SHP77 treated with DMSO at 0.1 percent for 48 hours (cell line): ENCODE measurements around the gene GNGT1.
"Not testable (repeated sequence)": the region's sequence is repeated elsewhere in the genome, so short reads cannot be mapped to it uniquely, and the experiment has no call there.

Source experiments
- DNase-seq: peaks from one replicate; lab custom pipeline; 2025; lab: John Stamatoyannopoulos, UW

GNGT1 gene

GRCh38 chr7:93910076-93910994, 4.0 kb downstream of the GNGT1 start:
- DNase-seq, result no peak

- DNase-seq, result not testable (repeated sequence)
Observed at GRCh38 chr7:93911242-93911641, 4.9 kb downstream of the GNGT1 start.

GRCh38 chr7:93911661-93912060, 5.3 kb downstream of the GNGT1 start:
- not testable (repeated sequence) for DNase-seq

GRCh38 chr7:93913197-93913596, 6.8 kb downstream of the GNGT1 start:
- DNase-seq, result no peak

- DNase-seq, result no peak
Observed at GRCh38 chr7:93914581-93915066, 8.3 kb downstream of the GNGT1 start.

- DNase-seq, result not testable (repeated sequence)
Observed at GRCh38 chr7:93915206-93915842, 9.0 kb downstream of the GNGT1 start.

GRCh38 chr7:93915888-93916287, 9.5 kb downstream of the GNGT1 start:
- not testable (repeated sequence) for DNase-seq

GRCh38 chr7:93916315-93916714, 9.9 kb downstream of the GNGT1 start:
- not testable (repeated sequence) for DNase-seq

GRCh38 chr7:93920496-93921182, 14.3 kb downstream of the GNGT1 start:
- DNase-seq, result no peak

GRCh38 chr7:93921186-93921585, 14.8 kb downstream of the GNGT1 start:
- no peak for DNase-seq

- no peak for DNase-seq
Observed at GRCh38 chr7:93921607-93922566, 15.5 kb downstream of the GNGT1 start, which contains the start of gene GNG11. GNG11 (plus strand) TSS chr7:93921735; CDS start chr7:93922138, 403 bp downstream.

GRCh38 chr7:93923296-93923695, 16.9 kb downstream of the GNGT1 start:
- DNase-seq, result no peak

- DNase-seq, result no peak
Observed at GRCh38 chr7:93923942-93924341, 17.6 kb downstream of the GNGT1 start.

GRCh38 chr7:93926800-93927199, 20.4 kb downstream of the GNGT1 start:
- no peak for DNase-seq

GRCh38 chr7:93927585-93927984, 21.2 kb downstream of the GNGT1 start:
- DNase-seq, result no peak

GRCh38 chr7:93931655-93932054, 25.3 kb downstream of the GNGT1 start:
- DNase-seq, result no peak

- no peak for DNase-seq
Observed at GRCh38 chr7:93933156-93933555, 26.8 kb downstream of the GNGT1 start.

- no peak for DNase-seq
Observed at GRCh38 chr7:93935102-93935501, 28.7 kb downstream of the GNGT1 start.

GRCh38 chr7:93937818-93938217, 31.5 kb downstream of the GNGT1 start:
- DNase-seq, result no peak

GRCh38 chr7:93938293-93938692, 31.9 kb downstream of the GNGT1 start:
- DNase-seq, result no peak

- DNase-seq, result no peak
Observed at GRCh38 chr7:93941945-93942344, 35.6 kb downstream of the GNGT1 start.
